Measurements from ENCODE around the gene IP6K2.

Gene IP6K2

GRCh38 chr3:48682786-48683185 is 34.2 kb downstream of the IP6K2 start:
- Histone ChIP-seq H3K4me3 (ENCODE audit: low read depth, low read length) (no peak overlapping the region), H3K27me3 (no peaks in the 10 kb centered on the region), H3K36me3 (peaks cover 31% of the 10 kb centered on the region), H3K4me1 (peaks cover 17% of the 10 kb centered on the region), H3K9me3 (no peaks in the 10 kb centered on the region)
- no peak for DNase-seq
- no peak for TF ChIP-seq CTCF (IDR thresholded peaks at IDR 0.05; ENCODE audit: low read depth, low read length)

GRCh38 chr3:48681974-48682610 is 34.9 kb downstream of the IP6K2 start:
- Histone ChIP-seq H3K27me3 (no peaks in the 10 kb centered on the region), H3K9me3 (no peaks in the 10 kb centered on the region), H3K36me3 (peaks cover 29% of the 10 kb centered on the region), H3K4me3 (ENCODE audit: low read depth, low read length) (no peak overlapping the region), H3K4me1 (peaks cover 17% of the 10 kb centered on the region)
- TF ChIP-seq CTCF (IDR thresholded peaks at IDR 0.05; ENCODE audit: low read depth, low read length) = no peak
- no peak for DNase-seq

GRCh38 chr3:48681541-48681880 is 35.5 kb downstream of the IP6K2 start:
- no peaks in the 10 kb centered on the region for H3K9me3 ChIP-seq
- no peak for TF ChIP-seq CTCF (IDR thresholded peaks at IDR 0.05; ENCODE audit: low read depth, low read length)
- DNase-seq = no peak
- H3K4me1 ChIP-seq = peaks cover 17% of the 10 kb centered on the region
- H3K27me3 ChIP-seq = no peaks in the 10 kb centered on the region
- H3K4me3 ChIP-seq (ENCODE audit: low read depth, low read length) = no peak overlapping the region
- peaks cover 29% of the 10 kb centered on the region for H3K36me3 ChIP-seq

- no peaks in the 10 kb centered on the region for H3K9me3 ChIP-seq
- peaks cover 29% of the 10 kb centered on the region for H3K36me3 ChIP-seq
- no peak overlapping the region for H3K4me3 ChIP-seq (ENCODE audit: low read depth, low read length)
- no peaks in the 10 kb centered on the region for H3K27me3 ChIP-seq
- peaks cover 17% of the 10 kb centered on the region for H3K4me1 ChIP-seq
- no peak for TF ChIP-seq CTCF (IDR thresholded peaks at IDR 0.05; ENCODE audit: low read depth, low read length)
- no peak for DNase-seq
Measured at GRCh38 chr3:48680811-48681540, 36.0 kb downstream of the IP6K2 start.

GRCh38 chr3:48679411-48680391 is 37.3 kb downstream of the IP6K2 start:
- Histone ChIP-seq H3K4me3 (ENCODE audit: low read depth, low read length) (no peak overlapping the region), H3K36me3 (peaks cover 29% of the 10 kb centered on the region), H3K4me1 (peaks cover 16% of the 10 kb centered on the region), H3K9me3 (no peaks in the 10 kb centered on the region), H3K27me3 (no peaks in the 10 kb centered on the region)
- DNase-seq = no peak
- no peak for TF ChIP-seq CTCF (IDR thresholded peaks at IDR 0.05; ENCODE audit: low read depth, low read length)

Data from BE2C (cell line).